GM19023 (cell line): Measurements from ENCODE around the gene DKK3.

Source experiments
- ATAC-seq: cut with Tn5 transposase; IDR thresholded peaks from one replicate; pipeline ENCODE4 v1.9.1; 2021; ENCODE audit warnings: mild to moderate bottlenecking, moderate library complexity; ENCODE audit not compliant: unreplicated experiment

DKK3 gene

DNA sequence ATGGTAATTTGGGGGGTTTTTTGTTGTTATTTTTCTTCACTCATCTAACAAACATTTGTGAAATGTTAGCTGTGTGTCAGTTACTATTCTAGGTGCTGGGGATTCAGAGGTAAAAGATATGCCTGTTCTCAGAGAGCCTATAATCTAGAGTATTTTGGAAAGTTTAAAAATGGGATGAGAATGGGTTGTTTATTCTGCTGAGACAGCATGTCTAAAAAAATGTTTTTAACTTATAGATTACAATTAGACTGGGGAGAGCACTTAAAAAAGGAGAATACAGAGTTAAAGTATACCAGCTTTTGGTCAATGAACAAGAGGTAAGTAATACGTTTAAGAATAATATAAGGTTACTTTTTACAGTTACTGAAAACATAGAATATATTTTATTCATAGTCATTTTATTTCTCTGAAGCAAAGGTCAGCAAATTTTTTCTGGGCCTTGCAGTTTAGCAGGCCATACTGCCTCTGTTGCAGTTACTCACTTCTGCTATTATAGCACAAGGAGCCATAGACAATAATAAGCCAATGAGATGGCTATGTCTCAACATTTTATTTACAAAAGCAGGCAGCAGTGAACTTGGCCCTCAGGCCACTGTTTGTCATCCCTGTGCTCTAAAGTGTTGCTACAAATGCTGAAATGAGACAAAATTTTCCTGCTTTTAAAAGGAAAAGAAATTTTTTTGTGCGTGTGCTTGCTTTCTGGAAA is 60.0 kb downstream of the DKK3 start:
- no peak for ATAC-seq

- ATAC-seq = no peak
Observed at GRCh38 chr11:11947825-11948224, 60.6 kb downstream of the DKK3 start.

GRCh38 chr11:11946878-11947277 is 61.5 kb downstream of the DKK3 start:
- ATAC-seq = no peak

- ATAC-seq = no peak
Observed at GRCh38 chr11:11946180-11946579, 62.2 kb downstream of the DKK3 start.

GRCh38 chr11:11944444-11944843 is 64.0 kb downstream of the DKK3 start:
- no peak for ATAC-seq

- ATAC-seq = no peak
Observed at GRCh38 chr11:11942668-11943067, 65.8 kb downstream of the DKK3 start.

GRCh38 chr11:11940551-11940950 is 67.9 kb downstream of the DKK3 start:
- no peak for ATAC-seq

DNA sequence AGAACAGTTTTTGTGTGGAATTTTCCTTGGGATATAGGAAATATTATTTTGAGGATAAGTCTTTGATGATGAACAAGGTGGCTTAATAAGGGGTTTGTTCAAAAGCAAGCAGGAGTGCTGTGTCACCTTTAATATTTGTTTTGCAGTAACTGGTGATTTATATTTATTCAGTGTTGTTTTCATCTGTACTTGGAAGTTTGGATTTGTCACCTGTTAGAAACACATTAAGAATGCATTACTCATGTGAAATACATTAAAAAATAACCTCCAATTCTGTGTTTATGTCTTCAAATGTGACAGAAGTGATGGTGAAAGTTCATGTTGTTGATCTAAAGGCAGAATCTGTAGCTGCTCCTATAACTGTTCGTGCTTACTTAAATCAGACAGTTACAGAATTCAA is 70.5 kb downstream of the DKK3 start:
- no peak for ATAC-seq

- no peak for ATAC-seq
Observed at GRCh38 chr11:11937433-11937832, 71.0 kb downstream of the DKK3 start.

- ATAC-seq = no peak
Observed at GRCh38 chr11:11935536-11935935, 72.9 kb downstream of the DKK3 start.

DNA sequence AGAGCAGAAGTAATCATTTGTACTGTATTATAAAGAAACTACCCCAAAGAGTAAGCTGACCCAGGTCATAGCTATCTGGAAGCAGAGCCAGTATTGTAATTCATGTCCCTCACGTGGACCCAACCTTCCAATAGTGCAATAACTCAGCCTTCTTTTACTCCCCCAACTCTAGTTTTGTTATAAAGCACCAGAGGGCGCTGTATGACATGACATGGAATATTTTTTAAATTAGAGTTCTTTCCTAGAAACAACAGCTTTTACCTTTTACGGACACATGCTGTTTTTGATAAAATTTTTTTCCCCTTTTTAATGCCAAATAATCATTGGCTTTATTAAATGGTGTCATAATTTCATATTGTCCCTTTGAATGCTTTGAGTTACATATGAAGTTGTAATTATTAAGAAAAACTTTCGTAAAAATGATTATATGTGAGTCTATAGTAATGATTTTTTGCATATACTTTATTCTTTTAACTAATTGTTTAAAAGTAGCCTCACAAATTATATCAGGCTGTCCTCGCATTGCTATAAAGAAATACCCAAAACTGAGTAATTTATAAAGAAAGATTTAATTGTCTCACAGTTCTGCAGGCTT is 76.9 kb downstream of the DKK3 start:
- ATAC-seq = no peak

DNA sequence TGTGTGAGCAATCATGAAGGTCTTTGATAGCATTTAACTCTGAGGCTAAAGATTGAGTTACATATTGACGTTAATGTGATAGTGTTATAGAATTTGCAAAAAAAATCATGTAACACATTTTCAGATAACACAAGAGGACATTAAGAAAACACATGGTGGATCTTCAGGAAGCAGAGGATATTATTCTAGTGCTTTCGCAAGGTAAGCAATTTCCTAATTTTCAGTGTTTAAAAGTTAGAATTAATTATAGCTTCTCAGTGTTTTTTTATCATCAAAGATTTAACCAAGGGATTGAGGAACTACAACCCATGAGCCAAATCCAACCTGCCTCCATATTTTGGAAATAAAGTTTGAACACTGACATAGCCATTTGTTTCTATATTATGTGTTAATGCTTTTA is 78.5 kb downstream of the DKK3 start:
- ATAC-seq = no peak

DNA sequence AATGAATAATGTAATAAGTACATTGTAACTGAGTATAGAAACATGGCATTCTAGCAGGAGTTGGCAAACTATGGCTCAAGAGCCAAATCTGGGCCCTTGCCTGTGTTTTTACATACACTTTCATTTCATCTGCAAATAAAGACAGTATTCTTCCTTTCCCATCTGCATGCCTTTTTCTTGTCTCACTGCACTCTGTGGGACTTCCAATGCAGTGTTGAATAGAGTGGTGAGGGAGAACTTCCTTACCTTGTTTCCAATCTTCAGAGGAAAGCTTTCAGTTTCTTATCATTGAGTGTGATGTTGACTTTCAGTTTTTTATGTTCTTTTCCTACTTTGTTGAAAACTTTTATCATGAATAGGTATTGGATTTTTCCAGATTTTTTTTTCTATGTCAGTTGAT is 84.6 kb downstream of the DKK3 start:
- ATAC-seq = no peak

- no peak for ATAC-seq
Observed at GRCh38 chr11:11916981-11917399, 91.4 kb downstream of the DKK3 start.

GRCh38 chr11:11915625-11916024 is 92.8 kb downstream of the DKK3 start:
- no peak for ATAC-seq

- no peak for ATAC-seq
Observed at GRCh38 chr11:11913395-11913794, 95.0 kb downstream of the DKK3 start.
